DOHH2 (cell line): ENCODE results near the gene PTF1A.

Source experiments
- H3F3A ChIP-seq: fragments of 200-600 bp; sonication (generic), shearing (Covaris generic); 2 replicates; pipeline ENCODE4 v1.6.0; 2016; ENCODE audit warnings: antibody characterized with exemption, mild to moderate bottlenecking; ENCODE audit not compliant: control insufficient read depth, insufficient read depth
- H3K27ac ChIP-seq: fragments of 200-600 bp; sonication (generic); 2 replicates; pipeline ENCODE4 v1.5.1; 2014; ENCODE audit warnings: low read depth, mild to moderate bottlenecking, low read length, moderate library complexity
- H3K27me3 ChIP-seq: fragments of 200-600 bp; sonication (generic); 2 replicates; pipeline ENCODE4 v1.6.1; 2014; ENCODE audit warnings: mild to moderate bottlenecking, low read length, mixed read lengths; ENCODE audit not compliant: control insufficient read depth
- H3K36me3 ChIP-seq: fragments of 200-600 bp; sonication (generic); 2 replicates; pipeline ENCODE4 v1.6.1; 2014; ENCODE audit warnings: mild to moderate bottlenecking, low read length, moderate library complexity, mixed read lengths; ENCODE audit not compliant: control insufficient read depth
- H3K4me1 ChIP-seq: fragments of 200-600 bp; sonication (generic); 2 replicates; pipeline ENCODE4 v1.6.1; 2014; ENCODE audit warnings: mild to moderate bottlenecking, low read length, mixed read lengths; ENCODE audit not compliant: control insufficient read depth
- H3K4me2 ChIP-seq: fragments of 200-600 bp; sonication (generic); 2 replicates; pipeline ENCODE4 v1.6.0; 2014; ENCODE audit warnings: mild to moderate bottlenecking, low read length, moderate library complexity
- H3K4me3 ChIP-seq: fragments of 200-600 bp; sonication (generic); 2 replicates; pipeline ENCODE4 v1.5.1; 2014; ENCODE audit warnings: mild to moderate bottlenecking, low read length, mixed read lengths
- H3K79me2 ChIP-seq: fragments of 200-600 bp; sonication (generic); 2 replicates; pipeline ENCODE4 v1.6.1; 2014; ENCODE audit warnings: mild to moderate bottlenecking, low read length, mixed read lengths; ENCODE audit not compliant: control insufficient read depth
- H3K9me2 ChIP-seq: fragments of 200-600 bp; sonication (generic); replicated peaks from 2 replicates; pipeline ENCODE4 v1.6.1; 2014; ENCODE audit warnings: mild to moderate bottlenecking, low read length, mixed read lengths; ENCODE audit not compliant: control insufficient read depth
- H3K9me3 ChIP-seq: fragments of 200-600 bp; sonication (generic); 2 replicates; pipeline ENCODE4 v1.6.1; 2014; ENCODE audit warnings: antibody characterized with exemption, low read length, mixed read lengths; ENCODE audit not compliant: control insufficient read depth, insufficient read depth
- H4K20me1 ChIP-seq: fragments of 200-600 bp; sonication (generic); 2 replicates; pipeline ENCODE4 v1.6.0; 2014; ENCODE audit warnings: low read depth, mild to moderate bottlenecking, antibody characterized with exemption, low read length, moderate library complexity; ENCODE audit not compliant: control insufficient read depth, insufficient read depth
- EZH2phosphoT487 ChIP-seq: fragments of 200-600 bp; sonication (generic); IDR thresholded peaks from 2 replicates; pipeline ENCODE4 v1.6.1; 2017; ENCODE audit warnings: borderline replicate concordance, mild to moderate bottlenecking, antibody characterized with exemption, low read length, moderate library complexity, mixed read lengths
- TF ChIP-seq, protein P1 (sequence below): fragments of 200-600 bp; sonication (generic); IDR thresholded peaks from one replicate; pipeline ENCODE4 v1.5.1; 2014; ENCODE audit warnings: antibody characterized with exemption, mild to moderate bottlenecking, low read depth, low read length; ENCODE audit not compliant: poor library complexity, severe bottlenecking

The PTF1A gene, protein sequence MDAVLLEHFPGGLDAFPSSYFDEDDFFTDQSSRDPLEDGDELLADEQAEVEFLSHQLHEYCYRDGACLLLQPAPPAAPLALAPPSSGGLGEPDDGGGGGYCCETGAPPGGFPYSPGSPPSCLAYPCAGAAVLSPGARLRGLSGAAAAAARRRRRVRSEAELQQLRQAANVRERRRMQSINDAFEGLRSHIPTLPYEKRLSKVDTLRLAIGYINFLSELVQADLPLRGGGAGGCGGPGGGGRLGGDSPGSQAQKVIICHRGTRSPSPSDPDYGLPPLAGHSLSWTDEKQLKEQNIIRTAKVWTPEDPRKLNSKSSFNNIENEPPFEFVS

DNA sequence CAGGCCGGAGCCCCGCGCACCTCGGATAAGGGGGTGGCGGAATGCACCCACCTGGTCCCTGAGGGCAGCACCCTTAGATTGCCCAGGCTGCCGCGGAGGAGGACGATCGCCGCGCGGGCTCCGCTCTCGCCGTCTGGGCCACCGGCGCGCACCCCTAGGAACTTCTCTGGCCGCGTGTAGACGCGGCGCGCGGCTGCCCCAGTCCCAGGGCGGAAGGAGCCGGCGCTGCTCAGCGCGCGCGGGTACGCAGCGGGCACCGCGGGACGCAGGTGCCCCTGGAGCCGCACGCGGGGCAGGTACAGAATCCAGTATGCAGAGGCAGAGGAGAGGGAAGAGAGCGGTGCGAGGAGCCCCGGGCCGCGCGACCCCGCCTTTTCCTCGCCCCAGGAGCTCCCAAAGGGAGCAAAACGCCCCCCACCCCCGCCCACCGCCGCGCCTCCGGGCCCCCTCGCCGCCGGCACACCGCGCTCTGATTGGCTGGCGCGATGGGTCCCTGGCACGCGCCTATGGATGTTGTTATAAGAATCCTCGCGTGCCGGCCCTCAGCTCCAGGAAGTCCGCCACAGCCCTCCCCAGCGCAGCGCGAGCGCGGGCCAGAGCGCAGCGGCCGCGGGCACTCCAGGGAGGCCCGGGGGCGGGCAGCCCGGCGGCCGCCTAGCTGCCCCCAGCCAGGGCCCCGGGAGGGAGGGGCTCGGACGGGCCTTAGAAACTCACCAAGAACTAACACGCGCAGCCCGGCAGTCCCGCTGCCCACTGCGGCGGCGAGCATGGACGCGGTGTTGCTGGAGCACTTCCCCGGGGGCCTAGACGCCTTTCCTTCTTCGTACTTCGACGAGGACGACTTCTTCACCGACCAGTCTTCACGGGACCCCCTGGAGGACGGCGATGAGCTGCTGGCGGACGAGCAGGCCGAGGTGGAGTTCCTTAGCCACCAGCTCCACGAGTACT, at the start of gene PTF1A:
PTF1A (plus strand) TSS at position 549 of the 948 bp plus-strand sequence; CDS start at position 768, 219 bp downstream.
- H3K4me1 ChIP-seq: no peaks in the 10 kb centered on the region
- H4K20me1 ChIP-seq: no peaks in the 10 kb centered on the region
- H3K4me2 ChIP-seq: no peak within 1 kb of the TSS
- H3K4me3 ChIP-seq: no peak within 1 kb of the TSS
- no peaks in the 10 kb centered on the region for H3K36me3 ChIP-seq
- no peaks in the 10 kb centered on the region for H3K9me2 ChIP-seq
- TF ChIP-seq, protein P1, sequence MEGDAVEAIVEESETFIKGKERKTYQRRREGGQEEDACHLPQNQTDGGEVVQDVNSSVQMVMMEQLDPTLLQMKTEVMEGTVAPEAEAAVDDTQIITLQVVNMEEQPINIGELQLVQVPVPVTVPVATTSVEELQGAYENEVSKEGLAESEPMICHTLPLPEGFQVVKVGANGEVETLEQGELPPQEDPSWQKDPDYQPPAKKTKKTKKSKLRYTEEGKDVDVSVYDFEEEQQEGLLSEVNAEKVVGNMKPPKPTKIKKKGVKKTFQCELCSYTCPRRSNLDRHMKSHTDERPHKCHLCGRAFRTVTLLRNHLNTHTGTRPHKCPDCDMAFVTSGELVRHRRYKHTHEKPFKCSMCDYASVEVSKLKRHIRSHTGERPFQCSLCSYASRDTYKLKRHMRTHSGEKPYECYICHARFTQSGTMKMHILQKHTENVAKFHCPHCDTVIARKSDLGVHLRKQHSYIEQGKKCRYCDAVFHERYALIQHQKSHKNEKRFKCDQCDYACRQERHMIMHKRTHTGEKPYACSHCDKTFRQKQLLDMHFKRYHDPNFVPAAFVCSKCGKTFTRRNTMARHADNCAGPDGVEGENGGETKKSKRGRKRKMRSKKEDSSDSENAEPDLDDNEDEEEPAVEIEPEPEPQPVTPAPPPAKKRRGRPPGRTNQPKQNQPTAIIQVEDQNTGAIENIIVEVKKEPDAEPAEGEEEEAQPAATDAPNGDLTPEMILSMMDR: no peak
- TF ChIP-seq EZH2phosphoT487: no peak
- H3K79me2 ChIP-seq: no peaks in the 10 kb centered on the region
- no peaks in the 10 kb centered on the region for H3K9me3 ChIP-seq
- H3K27ac ChIP-seq: no peak within 1 kb of the TSS
- no peaks in the 10 kb centered on the region for H3F3A ChIP-seq
- H3K27me3 ChIP-seq: 0 out of 2 replicates have a peak, but pooled peaks cover 2% of the 10 kb centered on the region

DNA sequence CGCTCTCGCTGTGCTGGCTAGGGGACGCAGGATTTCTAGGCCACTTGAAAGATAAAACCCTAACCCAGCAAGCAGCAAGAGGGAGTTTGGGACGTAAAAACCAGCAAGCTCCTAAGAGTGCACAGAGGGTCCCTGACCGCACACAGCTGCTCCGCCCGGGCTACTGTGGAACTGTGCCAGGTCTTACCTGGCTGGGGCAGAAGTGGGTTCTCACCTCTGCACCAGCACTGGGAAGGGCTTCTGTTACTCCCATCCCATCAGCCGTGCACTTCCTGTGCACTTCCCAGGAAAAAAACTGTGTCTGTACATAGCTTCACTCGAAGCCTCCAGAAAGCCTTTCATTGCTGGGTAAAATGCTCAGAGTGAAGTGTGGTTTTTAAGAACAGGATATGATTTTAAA, 45.9 kb upstream of the PTF1A start:
- H3K4me3 ChIP-seq: no peak overlapping the region
- H3K9me3 ChIP-seq: no peaks in the 10 kb centered on the region
- no peak overlapping the region for H3K27ac ChIP-seq
- no peak overlapping the region for H3K4me2 ChIP-seq
- H3K4me1 ChIP-seq: no peaks in the 10 kb centered on the region
- H4K20me1 ChIP-seq: no peaks in the 10 kb centered on the region
- no peaks in the 10 kb centered on the region for H3K79me2 ChIP-seq
- H3K36me3 ChIP-seq: no peaks in the 10 kb centered on the region
- H3K9me2 ChIP-seq: no peaks in the 10 kb centered on the region
- no peaks in the 10 kb centered on the region for H3F3A ChIP-seq
- H3K27me3 ChIP-seq: no peaks in the 10 kb centered on the region
- TF ChIP-seq, protein P1: no peak
- no peak for TF ChIP-seq EZH2phosphoT487

DNA sequence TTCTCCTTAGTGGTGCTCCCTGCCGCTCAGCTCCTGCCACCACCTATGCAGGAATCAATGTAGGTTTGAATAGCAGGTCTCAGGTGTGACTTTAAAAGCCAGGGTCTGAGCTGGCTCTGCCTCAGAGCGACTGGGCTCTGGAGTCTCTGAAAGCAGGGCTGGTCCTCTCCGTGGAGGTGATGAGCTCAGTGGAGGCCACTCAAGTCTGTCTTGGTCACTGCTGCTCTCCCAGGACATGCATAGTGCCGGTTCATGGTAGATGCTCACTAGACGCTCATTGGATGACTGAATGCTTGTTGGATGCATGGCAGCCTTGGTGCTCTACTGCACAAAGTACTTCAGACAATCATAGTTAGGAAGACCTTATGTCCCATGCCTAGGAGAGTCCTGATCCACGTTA, 45.1 kb upstream of the PTF1A start:
- no peaks in the 10 kb centered on the region for H3K79me2 ChIP-seq
- no peak overlapping the region for H3K4me2 ChIP-seq
- no peaks in the 10 kb centered on the region for H3F3A ChIP-seq
- H4K20me1 ChIP-seq: no peaks in the 10 kb centered on the region
- H3K36me3 ChIP-seq: no peaks in the 10 kb centered on the region
- H3K9me2 ChIP-seq: no peaks in the 10 kb centered on the region
- H3K4me1 ChIP-seq: no peaks in the 10 kb centered on the region
- no peak overlapping the region for H3K4me3 ChIP-seq
- TF ChIP-seq EZH2phosphoT487: no peak
- TF ChIP-seq, protein P1: no peak
- no peak overlapping the region for H3K27ac ChIP-seq
- H3K9me3 ChIP-seq: no peaks in the 10 kb centered on the region
- no peaks in the 10 kb centered on the region for H3K27me3 ChIP-seq
